Esophagus muscularis mucosa (tissue), 4 donors: ENCODE measurements around the gene TP53I11. TPM values are rescaled to one million over a fixed set of nuclear protein-coding genes. Genes with fewer than 3 reads are reported as not detected.

ENCODE experiments used
- DNase-seq: peaks from one replicate; pipeline ENCODE4 v3.0.0-alpha.2; 2017; ENCODE audit errors: extremely low spot score
- H3K27ac ChIP-seq, 4 donors: fragments of 200-600 bp; sonication (generic); replicated peaks in 1 of 4; 1 replicate in 3 of 4; 2 replicates in 1 of 4; pipeline ENCODE4 v1.5.1; 2016 to 2019; ENCODE audit warnings: mild to moderate bottlenecking in 1 of 4
- H3K27me3 ChIP-seq, 4 donors: fragments of 200-600 bp; sonication (generic); one replicate each; pipeline versions ENCODE4 v1.5.1 to v1.6.0; 2016 to 2019
- H3K36me3 ChIP-seq, 4 donors: fragments of 200-600 bp; sonication (generic); one replicate each; pipeline ENCODE4 v1.5.1; 2016 to 2019
- H3K4me1 ChIP-seq, 4 donors: fragments of 200-600 bp; sonication (generic); one replicate each; pipeline ENCODE4 v1.5.1; 2016 to 2019
- H3K4me3 ChIP-seq, 4 donors: fragments of 200-600 bp; sonication (generic); 1 replicate in 2 of 4; 2 replicates in 2 of 4; pipeline ENCODE4 v1.5.1; 2016 to 2019; ENCODE audit warnings: mild to moderate bottlenecking in 4 of 4, moderate library complexity in 1 of 4
- H3K9me3 ChIP-seq, 4 donors: fragments of 200-600 bp; sonication (generic); 1 replicate in 3 of 4; 2 replicates in 1 of 4; pipeline ENCODE4 v1.5.1; 2016 to 2019
- EP300 ChIP-seq: sonication (generic); formaldehyde crosslinking; IDR thresholded peaks from one replicate; pipeline ENCODE4 v1.6.1; 2017; ENCODE audit warnings: antibody characterized with exemption
- POLR2A ChIP-seq: fragments of 450-650 bp; IDR thresholded peaks from one replicate; pipeline ENCODE4 v1.6.1; 2017; ENCODE audit warnings: antibody characterized with exemption, moderate library complexity, mild to moderate bottlenecking, low read depth
- POLR2AphosphoS5 ChIP-seq, 2 donors: sonication (generic); formaldehyde crosslinking; IDR thresholded peaks; one replicate each; pipeline ENCODE4 v1.6.1; 2017; ENCODE audit warnings: antibody characterized with exemption in 2 of 2
- WGBS: methylation state at CpG from one replicate; pipeline ENCODE4 v1.1.5; 2018; 5-methylcytosine and 5-hydroxymethylcytosine counted together
- intact Hi-C: fragments of 100-400 bp; cut with DNase I; formaldehyde crosslinking; loops from one replicate; pipeline ENCODE4 v1.15.1; 2023
- total RNA-seq, 4 donors: library from RNA; depleted of rRNA; stranded (reverse); fragments of >200 nt; gene quantifications; one replicate each; pipeline versions ENCODE4 v1.1.0 to v1.2.1, GENCODE V29; 2016
- TF ChIP-seq, protein P1 (sequence below), 3 experiments: fragments of 200-600 bp in 2 of 3; fragments of 450-650 bp in 1 of 3; sonication (generic) in 2 of 3; IDR thresholded peaks; one replicate each; pipeline ENCODE4 v1.5.1; 2017 to 2019; ENCODE audit warnings: antibody characterized with exemption in 3 of 3, mild to moderate bottlenecking in 2 of 3, moderate library complexity in 1 of 3

TP53I11 gene
- total RNA-seq, 4 donors from 2014 or later, result 51.1 to 76.1 (median 59.2) TPM

DNA sequence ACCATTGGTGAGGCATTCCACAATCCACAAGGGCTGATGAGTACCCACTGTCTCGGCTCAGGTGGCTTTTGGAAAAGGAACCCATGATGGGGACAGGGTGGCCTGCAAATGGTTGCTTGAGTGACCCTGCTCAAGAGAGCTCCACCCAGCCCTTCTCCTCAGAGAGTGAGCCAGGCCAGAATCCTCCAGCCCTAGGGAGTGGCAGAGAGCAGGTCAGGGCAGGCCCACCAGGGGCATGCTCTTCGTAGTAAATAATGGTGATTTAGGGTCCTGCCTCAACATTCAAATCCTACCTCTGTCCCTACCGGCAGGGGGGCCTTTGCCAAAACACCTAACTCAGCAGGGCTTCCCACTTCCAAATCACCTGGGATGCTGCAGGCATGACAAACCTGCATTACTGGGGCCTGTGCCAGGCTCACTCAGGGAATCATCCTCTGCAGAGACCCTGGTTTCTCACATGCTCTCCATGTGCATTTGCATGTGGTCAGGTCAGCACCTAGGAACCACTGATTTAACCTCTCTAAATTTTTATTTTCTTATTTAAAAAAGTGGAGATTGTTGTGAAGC lies 17.3 kb upstream of the TP53I11 start:
- Histone ChIP-seq H3K36me3 (no peaks in the 10 kb centered on the region), H3K4me1 (peaks cover 5 to 15% (median 7%) of the 10 kb centered on the region in 4 donors), H3K9me3 (no peaks in the 10 kb centered on the region), H3K27me3 (no peaks in the 10 kb centered on the region), H3K27ac (no peak overlapping the region), H3K4me3 (no peak overlapping the region)
- no peak for TF ChIP-seq POLR2A
- TF ChIP-seq EP300, result no peak
- no peak for TF ChIP-seq POLR2AphosphoS5 (IDR thresholded peaks at IDR 0.05)
- TF ChIP-seq, protein P1, sequence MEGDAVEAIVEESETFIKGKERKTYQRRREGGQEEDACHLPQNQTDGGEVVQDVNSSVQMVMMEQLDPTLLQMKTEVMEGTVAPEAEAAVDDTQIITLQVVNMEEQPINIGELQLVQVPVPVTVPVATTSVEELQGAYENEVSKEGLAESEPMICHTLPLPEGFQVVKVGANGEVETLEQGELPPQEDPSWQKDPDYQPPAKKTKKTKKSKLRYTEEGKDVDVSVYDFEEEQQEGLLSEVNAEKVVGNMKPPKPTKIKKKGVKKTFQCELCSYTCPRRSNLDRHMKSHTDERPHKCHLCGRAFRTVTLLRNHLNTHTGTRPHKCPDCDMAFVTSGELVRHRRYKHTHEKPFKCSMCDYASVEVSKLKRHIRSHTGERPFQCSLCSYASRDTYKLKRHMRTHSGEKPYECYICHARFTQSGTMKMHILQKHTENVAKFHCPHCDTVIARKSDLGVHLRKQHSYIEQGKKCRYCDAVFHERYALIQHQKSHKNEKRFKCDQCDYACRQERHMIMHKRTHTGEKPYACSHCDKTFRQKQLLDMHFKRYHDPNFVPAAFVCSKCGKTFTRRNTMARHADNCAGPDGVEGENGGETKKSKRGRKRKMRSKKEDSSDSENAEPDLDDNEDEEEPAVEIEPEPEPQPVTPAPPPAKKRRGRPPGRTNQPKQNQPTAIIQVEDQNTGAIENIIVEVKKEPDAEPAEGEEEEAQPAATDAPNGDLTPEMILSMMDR (IDR thresholded peaks at IDR 0.05), result no peak
- WGBS, result 96% methylated on average over 3 of the region's 3 CpGs
- intact Hi-C loops, result no loop called here
- DNase-seq, result no peak

DNA sequence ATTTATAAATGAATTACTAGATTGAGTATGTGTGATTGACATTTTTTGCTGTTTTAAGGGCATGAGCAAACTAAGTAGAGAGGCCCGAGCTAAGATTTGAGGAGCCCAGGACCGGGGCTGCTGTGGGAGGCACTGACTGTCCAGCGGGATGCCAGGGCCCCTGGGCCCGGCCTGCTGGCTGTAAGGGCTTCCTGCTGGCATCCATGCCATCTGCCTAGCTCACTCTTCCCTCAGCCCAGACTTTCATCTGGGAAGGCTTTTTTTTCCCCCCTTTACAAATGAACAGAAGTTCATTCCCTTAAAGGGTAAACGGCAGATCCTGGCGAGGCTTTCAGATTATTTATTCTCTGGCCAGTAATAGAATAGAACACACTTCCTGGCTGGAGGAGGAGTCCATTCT lies 16.0 kb upstream of the TP53I11 start:
- Histone ChIP-seq H3K27ac (no peak overlapping the region), H3K27me3 (no peaks in the 10 kb centered on the region), H3K4me1 (peaks cover 5 to 15% (median 7%) of the 10 kb centered on the region in 4 donors), H3K36me3 (no peaks in the 10 kb centered on the region), H3K4me3 (no peak overlapping the region), H3K9me3 (no peaks in the 10 kb centered on the region)
- DNase-seq, result no peak
- WGBS, result 69% methylated on average over 6 of the region's 6 CpGs
- intact Hi-C loops, result no loop called here
- no peak for TF ChIP-seq POLR2AphosphoS5 (IDR thresholded peaks at IDR 0.05)
- TF ChIP-seq EP300, result no peak
- no peak for TF ChIP-seq POLR2A
- TF ChIP-seq, protein P1 (IDR thresholded peaks at IDR 0.05), result no peak

DNA sequence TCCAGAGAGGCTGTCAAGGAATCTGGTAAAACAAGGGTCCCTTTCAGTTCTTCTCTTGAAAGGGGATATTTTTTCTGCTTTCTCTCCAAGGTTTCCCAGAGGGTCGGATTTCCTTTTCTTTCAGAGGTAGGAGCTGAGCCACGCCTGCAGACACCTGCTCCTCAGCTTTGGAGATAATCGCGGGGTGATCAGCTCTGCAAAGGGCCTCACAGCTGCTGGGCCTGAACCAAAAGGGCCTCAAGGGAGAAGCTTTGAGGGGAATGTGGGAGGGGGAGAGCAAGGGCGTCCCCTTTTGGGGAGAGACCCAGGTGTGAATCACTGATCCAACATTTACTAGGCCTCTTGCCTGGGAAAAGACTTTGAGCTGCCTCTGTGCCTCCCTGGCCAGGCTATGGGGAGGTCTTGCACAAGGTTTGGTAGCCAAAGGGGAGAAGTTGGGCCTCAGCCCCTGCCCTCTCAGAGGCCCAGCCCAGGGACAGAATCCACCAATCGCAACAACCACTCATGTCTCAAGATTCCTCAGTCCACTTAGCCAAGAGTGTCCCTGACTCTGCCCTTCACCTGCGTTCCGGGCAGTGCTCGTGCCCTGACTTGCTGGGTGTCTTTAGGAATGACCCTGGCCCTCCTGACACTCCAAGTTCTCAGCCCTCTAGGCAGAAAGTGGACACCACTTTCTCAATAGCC lies 14.0 kb upstream of the TP53I11 start:
- intact Hi-C loops, result no loop called here
- WGBS, result 88% methylated on average over 8 of the region's 9 CpGs
- no peak for TF ChIP-seq POLR2A
- no peak for TF ChIP-seq POLR2AphosphoS5 (IDR thresholded peaks at IDR 0.05)
- TF ChIP-seq, protein P1 (IDR thresholded peaks at IDR 0.05), result no peak
- TF ChIP-seq EP300, result no peak

DNA sequence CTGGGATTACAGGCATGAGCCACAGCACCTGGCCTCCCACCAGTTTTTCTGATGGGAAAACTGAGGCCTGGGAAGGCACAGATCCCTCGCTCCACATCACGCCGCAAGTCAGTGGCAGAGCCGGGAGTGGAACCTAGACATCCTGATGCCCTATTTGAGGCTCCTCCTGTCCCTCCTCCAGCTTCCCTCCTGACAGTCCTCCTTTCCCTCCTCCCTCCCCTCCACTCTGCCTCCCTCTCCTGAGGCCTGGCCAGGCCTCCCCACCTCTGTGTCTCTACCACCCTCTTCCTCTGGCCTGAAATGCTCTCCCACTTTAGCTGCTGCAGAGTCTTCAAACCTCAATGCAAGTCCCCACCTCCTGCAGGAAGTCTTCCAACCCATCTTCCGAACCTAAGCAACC lies 13.3 kb upstream of the TP53I11 start:
- 93% methylated on average over 5 of the region's 5 CpGs for WGBS
- Histone ChIP-seq H3K4me1 (peaks cover 0 to 15% (median 7%) of the 10 kb centered on the region in 4 donors), H3K27ac (no peak overlapping the region), H3K4me3 (no peak overlapping the region), H3K27me3 (no peaks in the 10 kb centered on the region), H3K9me3 (no peaks in the 10 kb centered on the region), H3K36me3 (no peaks in the 10 kb centered on the region)
- TF ChIP-seq POLR2AphosphoS5 (IDR thresholded peaks at IDR 0.05), result no peak
- TF ChIP-seq POLR2A, result no peak
- TF ChIP-seq EP300, result no peak
- TF ChIP-seq, protein P1 (IDR thresholded peaks at IDR 0.05), result no peak
- DNase-seq, result no peak
- intact Hi-C loops, result no loop called here

More for the DNA sequence above, 14.0 kb upstream of the TP53I11 start:
- no peak overlapping the region for H3K27ac ChIP-seq
- no peak overlapping the region for H3K4me3 ChIP-seq
- DNase-seq, result no peak
- H3K27me3 ChIP-seq, result no peaks in the 10 kb centered on the region
- no peaks in the 10 kb centered on the region for H3K36me3 ChIP-seq
- no peaks in the 10 kb centered on the region for H3K9me3 ChIP-seq
- H3K4me1 ChIP-seq, result peaks cover 0 to 15% (median 7%) of the 10 kb centered on the region in 4 donors
